HepG2 (cell line): ENCODE measurements around the gene HAP1. TPM values are rescaled to one million over a fixed set of nuclear protein-coding genes. Genes with fewer than 3 reads are reported as not detected.

Source experiments
- AGO1 ChIP-seq: fragments of 200-400 bp; formaldehyde crosslinking; IDR thresholded peaks from 2 replicates; pipeline ENCODE4 v1.6.1; 2017; ENCODE audit warnings: mild to moderate bottlenecking, low read depth, low read length, moderate library complexity; ENCODE audit not compliant: poor library complexity, severe bottlenecking
- AGO2 ChIP-seq: fragments of 200-400 bp; formaldehyde crosslinking; optimal IDR thresholded peaks from 2 replicates; pipeline ENCODE3; 2017; ENCODE audit warnings: mild to moderate bottlenecking, low read depth, low read length, moderate library complexity
- ATF6 ChIP-seq: sonication (generic); formaldehyde crosslinking; conservative IDR thresholded peaks from 2 replicates; pipeline ENCODE4 v1.4.0; 2020; ENCODE audit warnings: missing genetic modification reagents
- CENPX ChIP-seq: sonication (generic); formaldehyde crosslinking; IDR thresholded peaks from 2 replicates; pipeline ENCODE4 v1.9.0; 2021; ENCODE audit warnings: mild to moderate bottlenecking, missing genetic modification reagents, moderate library complexity
- E2F1 ChIP-seq: sonication (generic); formaldehyde crosslinking; IDR thresholded peaks from 2 replicates; pipeline ENCODE4 v1.5.0; 2020; ENCODE audit warnings: missing genetic modification reagents
- FOSL2 ChIP-seq: sonication (generic); formaldehyde crosslinking; IDR thresholded peaks from 2 replicates; pipeline ENCODE4 v1.4.0; 2020; ENCODE audit warnings: missing genetic modification reagents
- FOXO4 ChIP-seq: sonication (generic); formaldehyde crosslinking; conservative IDR thresholded peaks from 2 replicates; pipeline ENCODE4 v1.8.1; 2023; ENCODE audit warnings: missing genetic modification reagents
- HDAC2 ChIP-seq: sonication (generic); formaldehyde crosslinking; IDR thresholded peaks from 2 replicates; pipeline ENCODE4 v1.4.0; 2020; ENCODE audit warnings: missing genetic modification reagents
- NCOA5 ChIP-seq: sonication (generic); formaldehyde crosslinking; IDR thresholded peaks from 2 replicates; pipeline ENCODE4 v1.4.0; 2020; ENCODE audit warnings: missing genetic modification reagents
- PAF1 ChIP-seq: IDR thresholded peaks from 2 replicates; pipeline ENCODE4 v1.6.1; 2016; ENCODE audit warnings: missing genetic modification reagents, missing compliant biosample characterization
- POLR2A ChIP-seq, 2 experiments: IDR thresholded peaks; 2 replicates each; pipeline ENCODE4 v1.6.1; 2011; ENCODE audit warnings: low read depth in 2 of 2, low read length in 2 of 2, mild to moderate bottlenecking in 1 of 2, moderate library complexity in 1 of 2; ENCODE audit not compliant: insufficient read depth in 1 of 2
- PRDM15 ChIP-seq: sonication (generic); formaldehyde crosslinking; IDR thresholded peaks from 2 replicates; pipeline ENCODE4 v1.4.0; 2020; ENCODE audit warnings: missing genetic modification reagents
- RNF2 ChIP-seq: fragments of 450-650 bp; conservative IDR thresholded peaks from 2 replicates; pipeline ENCODE4 v1.6.1; 2016; ENCODE audit warnings: low read depth
- ZBTB21 ChIP-seq: sonication (generic); formaldehyde crosslinking; IDR thresholded peaks from 2 replicates; pipeline ENCODE4 v1.4.0; 2020; ENCODE audit warnings: missing genetic modification reagents
- ZNF530 ChIP-seq: sonication (generic); formaldehyde crosslinking; IDR thresholded peaks from 2 replicates; pipeline ENCODE4 v1.5.0; 2020; ENCODE audit warnings: low read depth, mild to moderate bottlenecking, missing genetic modification reagents
- polyA plus RNA-seq, 8 experiments: library from polyadenylated mRNA; depleted of rRNA in 3 of 8; stranded (reverse) in 7 of 8; unstranded in 1 of 8; fragments of >200 nt; fragmentation: Illumina TruSeq in 4 of 8; extraction: Trizol in 4 of 8; gene quantifications; 2 replicates each; pipeline versions ENCODE4 v1.2.1 to v1.2.3, GENCODE V29; 2011 to 2016; ENCODE audit warnings: low read depth in 4 of 8, missing spikeins in 1 of 8, mixed read lengths in 1 of 8; ENCODE audit not compliant: insufficient read depth in 1 of 8
- total RNA-seq, 5 experiments: library from RNA; depleted of rRNA; stranded (reverse); fragments of >200 nt; fragmentation: Illumina TruSeq; extraction: Trizol; gene quantifications; 2 replicates each; pipeline ENCODE4 v1.2.3, GENCODE V29; 2016; ENCODE audit warnings: low read depth in 1 of 5
- TF ChIP-seq, protein P1 (sequence below): sonication (generic); formaldehyde crosslinking; IDR thresholded peaks from 2 replicates; pipeline ENCODE4 v1.9.0; 2022; ENCODE audit warnings: missing genetic modification reagents, mild to moderate bottlenecking, borderline replicate concordance

Gene HAP1
- total and polyA plus RNA-seq, 2 of the 13 experiments (the other 11 are each of a cell fraction or from before 2014, with no cell fraction given): 0.07 TPM

DNA sequence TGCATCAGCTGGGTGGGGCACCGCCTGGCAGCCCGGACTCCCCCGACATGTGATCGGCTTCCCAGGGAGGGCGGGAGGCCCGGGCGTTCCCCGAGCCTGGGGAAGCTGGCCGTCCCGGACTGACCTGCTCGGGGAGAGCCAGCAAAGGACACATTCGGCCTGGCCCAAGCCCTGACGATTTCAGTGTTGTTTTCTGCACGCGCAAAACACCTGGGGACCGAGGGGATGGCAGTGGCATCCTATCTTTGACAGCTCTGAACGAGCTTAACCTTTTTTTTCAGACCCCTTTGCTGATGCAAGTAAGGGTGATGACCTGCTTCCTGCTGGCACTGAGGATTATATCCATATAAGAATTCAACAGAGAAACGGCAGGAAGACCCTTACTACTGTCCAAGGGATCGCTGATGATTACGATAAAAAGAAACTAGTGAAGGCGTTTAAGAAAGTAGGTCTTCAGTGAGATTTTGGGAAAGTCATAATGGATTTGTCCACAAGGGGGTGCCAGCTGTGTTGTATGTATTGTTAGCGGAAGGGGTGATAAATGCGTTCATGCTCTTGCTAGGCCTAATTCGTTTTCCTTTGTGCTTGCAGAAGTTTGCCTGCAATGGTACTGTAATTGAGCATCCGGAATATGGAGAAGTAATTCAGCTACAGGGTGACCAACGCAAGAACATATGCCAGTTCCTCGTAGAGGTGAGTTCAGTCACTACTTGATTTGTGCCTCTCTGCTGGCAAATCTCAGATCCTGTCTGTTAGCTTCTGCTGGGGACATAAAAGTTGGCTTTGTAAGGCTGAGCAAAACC lies 44.7 kb downstream of the HAP1 start (continued):
- peak; percentile 5; the same call in 1 of the 2 replicates for TF ChIP-seq FOSL2 (CRISPR knock-in tag)
- TF ChIP-seq, protein P1, sequence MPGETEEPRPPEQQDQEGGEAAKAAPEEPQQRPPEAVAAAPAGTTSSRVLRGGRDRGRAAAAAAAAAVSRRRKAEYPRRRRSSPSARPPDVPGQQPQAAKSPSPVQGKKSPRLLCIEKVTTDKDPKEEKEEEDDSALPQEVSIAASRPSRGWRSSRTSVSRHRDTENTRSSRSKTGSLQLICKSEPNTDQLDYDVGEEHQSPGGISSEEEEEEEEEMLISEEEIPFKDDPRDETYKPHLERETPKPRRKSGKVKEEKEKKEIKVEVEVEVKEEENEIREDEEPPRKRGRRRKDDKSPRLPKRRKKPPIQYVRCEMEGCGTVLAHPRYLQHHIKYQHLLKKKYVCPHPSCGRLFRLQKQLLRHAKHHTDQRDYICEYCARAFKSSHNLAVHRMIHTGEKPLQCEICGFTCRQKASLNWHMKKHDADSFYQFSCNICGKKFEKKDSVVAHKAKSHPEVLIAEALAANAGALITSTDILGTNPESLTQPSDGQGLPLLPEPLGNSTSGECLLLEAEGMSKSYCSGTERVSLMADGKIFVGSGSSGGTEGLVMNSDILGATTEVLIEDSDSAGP (CRISPR knock-in tag): peak; percentile 90; the same call in 1 of the 2 replicates
- no peak for TF ChIP-seq ZBTB21 (CRISPR knock-in tag)
- no peak; the same call in 1 of the 2 replicates for TF ChIP-seq HDAC2 (CRISPR knock-in tag)
- TF ChIP-seq E2F1: no peak
- no peak for TF ChIP-seq ZNF530 (CRISPR knock-in tag)
- TF ChIP-seq AGO2: no peak
- TF ChIP-seq CENPX (CRISPR knock-in tag): no peak
- TF ChIP-seq AGO1: no peak
- no peak; a peak in 1 of 4 replicates for TF ChIP-seq POLR2A (IDR thresholded peaks at IDR 0.05; ENCODE audit: insufficient read depth in 1 of 2, low read depth in 2 of 2, low read length in 2 of 2)
- 0 out of 2 replicates have a peak, but pooled peaks have one; percentile 27 for TF ChIP-seq ATF6 (CRISPR knock-in tag)
- no peak for TF ChIP-seq PRDM15
- no peak for TF ChIP-seq NCOA5 (CRISPR knock-in tag)
- no peak for TF ChIP-seq RNF2
- TF ChIP-seq PAF1 (CRISPR knock-in tag): peak; percentile 87; the same call in 1 of the 2 replicates
- TF ChIP-seq FOXO4: no peak
